ENCODE measurements around the gene RAB17. TPM values are rescaled to one million over a fixed set of nuclear protein-coding genes. Genes with fewer than 3 reads are reported as not detected.

RAB17 gene
- total and polyA plus RNA-seq, 10 donors = 0.24 to 2.2 (median 0.67) TPM; not detected in 3

- H3K9me3 ChIP-seq = no peaks in the 10 kb centered on the region
- peak within 1 kb of the TSS; percentile 42 to 86 (median 56) for H3K4me3 ChIP-seq
- TF ChIP-seq POLR2AphosphoS5 (IDR thresholded peaks at IDR 0.05) = peak in 2 of 3 donors; percentile 30 to 33
- no peak for TF ChIP-seq POLR2A (IDR thresholded peaks at IDR 0.05)
- TF ChIP-seq CTCF (IDR thresholded peaks at IDR 0.05 in 8 of 11, conservative IDR thresholded peaks at IDR 0.05 in 3 of 11) = peak in 1 of 11 experiments; percentile 13
- H3K4me1 ChIP-seq = peaks cover 7 to 59% (median 38%) of the 10 kb centered on the region in 6 donors
- peak; percentile 81 for DNase-seq
- H3K27ac ChIP-seq = peak within 1 kb of the TSS in 7 of 8 donors; percentile 54 to 86 (median 74)
- 1 to 2% (median 1%) methylated on average over 24 to 114 of the region's 114 CpGs for WGBS, 5 donors
- H3K36me3 ChIP-seq = peaks cover 0 to 7% (median 0%) of the 10 kb centered on the region in 6 donors
- intact Hi-C loops (cut with DNase I; ENCODE audit: low total_unique reads) = no loop called here
- H3K27me3 ChIP-seq (replicated peaks in 1 of 7) = peaks cover 0 to 66% (median 12%) of the 10 kb centered on the region in 7 donors
Observed at GRCh38 chr2:237627441-237628246, 37.1 kb upstream of the RAB17 start, which contains the start of gene LRRFIP1. LRRFIP1 (plus strand) TSS chr2:237627587; CDS start chr2:237627645, 58 bp downstream.

GRCh38 chr2:237626813-237627440 is 36.4 kb upstream of the RAB17 start:
- Histone ChIP-seq H3K4me1 (peaks cover 7 to 59% (median 38%) of the 10 kb centered on the region in 6 donors), H3K36me3 (peaks cover 0 to 5% (median 0%) of the 10 kb centered on the region in 6 donors), H3K27me3 (replicated peaks in 1 of 7) (peaks cover 0 to 59% (median 12%) of the 10 kb centered on the region in 7 donors), H3K4me3 (peak overlapping the region; percentile 42 to 86 (median 56)), H3K9me3 (no peaks in the 10 kb centered on the region), H3K27ac (peak overlapping the region in 7 of 8 donors; percentile 54 to 86 (median 74))
- WGBS, 5 donors = 15 to 59% (median 22%) methylated on average over 20 to 54 of the region's 54 CpGs
- peak; percentile 76 for DNase-seq
- TF ChIP-seq POLR2AphosphoS5 (IDR thresholded peaks at IDR 0.05) (no peak), POLR2A (IDR thresholded peaks at IDR 0.05) (no peak)
- intact Hi-C loops (cut with DNase I; ENCODE audit: low total_unique reads) = no loop called here

GRCh38 chr2:237625777-237626176 is 35.2 kb upstream of the RAB17 start:
- H3K4me1 ChIP-seq = peaks cover 7 to 49% (median 35%) of the 10 kb centered on the region in 6 donors
- H3K36me3 ChIP-seq = no peaks in the 10 kb centered on the region
- H3K9me3 ChIP-seq = no peaks in the 10 kb centered on the region
- WGBS, 5 donors = 39 to 82% (median 58%) methylated on average over 6 of the region's 6 CpGs
- H3K4me3 ChIP-seq = no peak overlapping the region
- peaks cover 0 to 47% (median 12%) of the 10 kb centered on the region in 7 donors for H3K27me3 ChIP-seq (replicated peaks in 1 of 7)
- peak overlapping the region in 7 of 8 donors; percentile 48 to 86 (median 74) for H3K27ac ChIP-seq
- TF ChIP-seq POLR2A (IDR thresholded peaks at IDR 0.05) (no peak), CTCF (IDR thresholded peaks at IDR 0.05 in 8 of 11, conservative IDR thresholded peaks at IDR 0.05 in 3 of 11) (no peak), POLR2AphosphoS5 (IDR thresholded peaks at IDR 0.05) (no peak)
- no peak for DNase-seq
- intact Hi-C loops (cut with DNase I; ENCODE audit: low total_unique reads) = no loop called here

- TF ChIP-seq CTCF (IDR thresholded peaks at IDR 0.05 in 8 of 11, conservative IDR thresholded peaks at IDR 0.05 in 3 of 11) (no peak), POLR2A (IDR thresholded peaks at IDR 0.05) (no peak), POLR2AphosphoS5 (IDR thresholded peaks at IDR 0.05) (peak in 1 of 3 donors; percentile 59)
- 40 to 70% (median 46%) methylated on average over 10 of the region's 10 CpGs for WGBS, 5 donors
- no peak for DNase-seq
- Histone ChIP-seq H3K36me3 (no peaks in the 10 kb centered on the region), H3K9me3 (no peaks in the 10 kb centered on the region), H3K27me3 (replicated peaks in 1 of 7) (peaks cover 0 to 42% (median 12%) of the 10 kb centered on the region in 7 donors), H3K27ac (peak overlapping the region in 7 of 8 donors; percentile 48 to 86 (median 74)), H3K4me3 (no peak overlapping the region), H3K4me1 (peaks cover 7 to 47% (median 35%) of the 10 kb centered on the region in 6 donors)
- intact Hi-C loops (cut with DNase I; ENCODE audit: low total_unique reads) = no loop called here
Observed at GRCh38 chr2:237625216-237625705, 34.7 kb upstream of the RAB17 start.

All from spleen (tissue), 11 donors.